ENCODE measurements around the gene GLIPR1L2.
"Not testable (repeated sequence)": the region's sequence is repeated elsewhere in the genome, so short reads cannot be mapped to it uniquely, and the experiment has no call there.

GLIPR1L2 gene

GRCh38 chr12:75390899-75391538 is at the start of gene GLIPR1L2:
GLIPR1L2 (plus strand) TSS chr12:75391089; CDS start chr12:75391117, 28 bp downstream.
- DNase-seq, result peak; percentile 96

- DNase-seq, result no peak
Observed at GRCh38 chr12:75341873-75342272, 49.0 kb upstream of the GLIPR1L2 start.

GRCh38 chr12:75345531-75345930 is 45.4 kb upstream of the GLIPR1L2 start:
- no peak for DNase-seq

GRCh38 chr12:75346215-75346614 is 44.7 kb upstream of the GLIPR1L2 start:
- DNase-seq, result not testable (repeated sequence)

- no peak for DNase-seq
Observed at GRCh38 chr12:75349946-75350345, 40.9 kb upstream of the GLIPR1L2 start.

- DNase-seq, result no peak
Observed at GRCh38 chr12:75350413-75350812, 40.5 kb upstream of the GLIPR1L2 start.

- no peak for DNase-seq
Observed at GRCh38 chr12:75354011-75354410, 36.9 kb upstream of the GLIPR1L2 start.

GRCh38 chr12:75360920-75361319 is 30.0 kb upstream of the GLIPR1L2 start:
- DNase-seq, result no peak

GRCh38 chr12:75361408-75361807 is 29.5 kb upstream of the GLIPR1L2 start:
- no peak for DNase-seq

- no peak for DNase-seq
Observed at GRCh38 chr12:75364919-75365318, 26.0 kb upstream of the GLIPR1L2 start.

- DNase-seq, result no peak
Observed at GRCh38 chr12:75366629-75367028, 24.3 kb upstream of the GLIPR1L2 start.

GRCh38 chr12:75374971-75375370 is 15.9 kb upstream of the GLIPR1L2 start:
- no peak for DNase-seq

- no peak for DNase-seq
Observed at GRCh38 chr12:75378354-75378753, 12.5 kb upstream of the GLIPR1L2 start.

GRCh38 chr12:75389061-75389460 is 1.8 kb upstream of the GLIPR1L2 start:
- no peak for DNase-seq

GRCh38 chr12:75389706-75390105 is 1.2 kb upstream of the GLIPR1L2 start:
- no peak for DNase-seq

GRCh38 chr12:75390156-75390898 is 562 bp upstream of the GLIPR1L2 start:
- no peak for DNase-seq

- DNase-seq, result no peak
Observed at GRCh38 chr12:75404231-75404630, 13.3 kb downstream of the GLIPR1L2 start.

- no peak for DNase-seq
Observed at GRCh38 chr12:75407683-75408082, 16.8 kb downstream of the GLIPR1L2 start.

GRCh38 chr12:75409830-75410229 is 18.9 kb downstream of the GLIPR1L2 start:
- no peak for DNase-seq

- DNase-seq, result no peak
Observed at GRCh38 chr12:75414671-75415070, 23.8 kb downstream of the GLIPR1L2 start.

- no peak for DNase-seq
Observed at GRCh38 chr12:75419841-75420240, 29.0 kb downstream of the GLIPR1L2 start.

GRCh38 chr12:75427491-75427890 is 36.6 kb downstream of the GLIPR1L2 start:
- no peak for DNase-seq

- no peak for DNase-seq
Observed at GRCh38 chr12:75428767-75429166, 37.9 kb downstream of the GLIPR1L2 start.

- no peak for DNase-seq
Observed at GRCh38 chr12:75432924-75433323, 42.0 kb downstream of the GLIPR1L2 start.

GRCh38 chr12:75437564-75437963 is 46.7 kb downstream of the GLIPR1L2 start:
- no peak for DNase-seq

Measured in NCI-H2227 treated with DMSO at 0.1 percent for 48 hours (cell line).